ENCODE results near the gene NUMB. TPM values are rescaled to one million over a fixed set of nuclear protein-coding genes. Genes with fewer than 3 reads are reported as not detected.

NUMB gene
- total and polyA plus RNA-seq, 2 of the 13 experiments (the other 11 are each of a cell fraction or from before 2014, with no cell fraction given), result 20.3 to 71.1 TPM

- TF ChIP-seq ZNF589 (CRISPR knock-in tag; conservative IDR thresholded peaks at IDR 0.05) (no peak), MIER3 (CRISPR knock-in tag; IDR thresholded peaks at IDR 0.05; ENCODE audit: borderline replicate concordance) (0 out of 2 replicates have a peak, but pooled peaks have one; percentile 51), ZNF710 (CRISPR knock-in tag; IDR thresholded peaks at IDR 0.05; ENCODE audit: borderline replicate concordance) (no peak), MEF2D (CRISPR knock-in tag; IDR thresholded peaks at IDR 0.05) (no peak), ZNF605 (CRISPR knock-in tag; IDR thresholded peaks at IDR 0.05) (no peak), TBX3 (IDR thresholded peaks at IDR 0.05; ENCODE audit: borderline replicate concordance) (peak; percentile 67; the same call in 1 of the 2 replicates), ZNF652 (CRISPR knock-in tag; IDR thresholded peaks at IDR 0.05; ENCODE audit: borderline replicate concordance, low read depth) (no peak), ZNF296 (CRISPR knock-in tag; conservative IDR thresholded peaks at IDR 0.05) (no peak), ZGPAT (CRISPR knock-in tag; IDR thresholded peaks at IDR 0.05) (peak; percentile 67), ZNF724P (CRISPR knock-in tag; IDR thresholded peaks at IDR 0.05; ENCODE audit: borderline replicate concordance) (no peak), FLYWCH1 (CRISPR knock-in tag; IDR thresholded peaks at IDR 0.05) (no peak), ZNF232 (CRISPR knock-in tag; IDR thresholded peaks at IDR 0.05; ENCODE audit: borderline replicate concordance) (0 out of 2 replicates have a peak, but pooled peaks have one; percentile 16)
- TF ChIP-seq, protein P1, sequence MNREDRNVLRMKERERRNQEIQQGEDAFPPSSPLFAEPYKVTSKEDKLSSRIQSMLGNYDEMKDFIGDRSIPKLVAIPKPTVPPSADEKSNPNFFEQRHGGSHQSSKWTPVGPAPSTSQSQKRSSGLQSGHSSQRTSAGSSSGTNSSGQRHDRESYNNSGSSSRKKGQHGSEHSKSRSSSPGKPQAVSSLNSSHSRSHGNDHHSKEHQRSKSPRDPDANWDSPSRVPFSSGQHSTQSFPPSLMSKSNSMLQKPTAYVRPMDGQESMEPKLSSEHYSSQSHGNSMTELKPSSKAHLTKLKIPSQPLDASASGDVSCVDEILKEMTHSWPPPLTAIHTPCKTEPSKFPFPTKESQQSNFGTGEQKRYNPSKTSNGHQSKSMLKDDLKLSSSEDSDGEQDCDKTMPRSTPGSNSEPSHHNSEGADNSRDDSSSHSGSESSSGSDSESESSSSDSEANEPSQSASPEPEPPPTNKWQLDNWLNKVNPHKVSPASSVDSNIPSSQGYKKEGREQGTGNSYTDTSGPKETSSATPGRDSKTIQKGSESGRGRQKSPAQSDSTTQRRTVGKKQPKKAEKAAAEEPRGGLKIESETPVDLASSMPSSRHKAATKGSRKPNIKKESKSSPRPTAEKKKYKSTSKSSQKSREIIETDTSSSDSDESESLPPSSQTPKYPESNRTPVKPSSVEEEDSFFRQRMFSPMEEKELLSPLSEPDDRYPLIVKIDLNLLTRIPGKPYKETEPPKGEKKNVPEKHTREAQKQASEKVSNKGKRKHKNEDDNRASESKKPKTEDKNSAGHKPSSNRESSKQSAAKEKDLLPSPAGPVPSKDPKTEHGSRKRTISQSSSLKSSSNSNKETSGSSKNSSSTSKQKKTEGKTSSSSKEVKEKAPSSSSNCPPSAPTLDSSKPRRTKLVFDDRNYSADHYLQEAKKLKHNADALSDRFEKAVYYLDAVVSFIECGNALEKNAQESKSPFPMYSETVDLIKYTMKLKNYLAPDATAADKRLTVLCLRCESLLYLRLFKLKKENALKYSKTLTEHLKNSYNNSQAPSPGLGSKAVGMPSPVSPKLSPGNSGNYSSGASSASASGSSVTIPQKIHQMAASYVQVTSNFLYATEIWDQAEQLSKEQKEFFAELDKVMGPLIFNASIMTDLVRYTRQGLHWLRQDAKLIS (CRISPR knock-in tag; IDR thresholded peaks at IDR 0.05), result no peak
- TF ChIP-seq, protein P2, sequence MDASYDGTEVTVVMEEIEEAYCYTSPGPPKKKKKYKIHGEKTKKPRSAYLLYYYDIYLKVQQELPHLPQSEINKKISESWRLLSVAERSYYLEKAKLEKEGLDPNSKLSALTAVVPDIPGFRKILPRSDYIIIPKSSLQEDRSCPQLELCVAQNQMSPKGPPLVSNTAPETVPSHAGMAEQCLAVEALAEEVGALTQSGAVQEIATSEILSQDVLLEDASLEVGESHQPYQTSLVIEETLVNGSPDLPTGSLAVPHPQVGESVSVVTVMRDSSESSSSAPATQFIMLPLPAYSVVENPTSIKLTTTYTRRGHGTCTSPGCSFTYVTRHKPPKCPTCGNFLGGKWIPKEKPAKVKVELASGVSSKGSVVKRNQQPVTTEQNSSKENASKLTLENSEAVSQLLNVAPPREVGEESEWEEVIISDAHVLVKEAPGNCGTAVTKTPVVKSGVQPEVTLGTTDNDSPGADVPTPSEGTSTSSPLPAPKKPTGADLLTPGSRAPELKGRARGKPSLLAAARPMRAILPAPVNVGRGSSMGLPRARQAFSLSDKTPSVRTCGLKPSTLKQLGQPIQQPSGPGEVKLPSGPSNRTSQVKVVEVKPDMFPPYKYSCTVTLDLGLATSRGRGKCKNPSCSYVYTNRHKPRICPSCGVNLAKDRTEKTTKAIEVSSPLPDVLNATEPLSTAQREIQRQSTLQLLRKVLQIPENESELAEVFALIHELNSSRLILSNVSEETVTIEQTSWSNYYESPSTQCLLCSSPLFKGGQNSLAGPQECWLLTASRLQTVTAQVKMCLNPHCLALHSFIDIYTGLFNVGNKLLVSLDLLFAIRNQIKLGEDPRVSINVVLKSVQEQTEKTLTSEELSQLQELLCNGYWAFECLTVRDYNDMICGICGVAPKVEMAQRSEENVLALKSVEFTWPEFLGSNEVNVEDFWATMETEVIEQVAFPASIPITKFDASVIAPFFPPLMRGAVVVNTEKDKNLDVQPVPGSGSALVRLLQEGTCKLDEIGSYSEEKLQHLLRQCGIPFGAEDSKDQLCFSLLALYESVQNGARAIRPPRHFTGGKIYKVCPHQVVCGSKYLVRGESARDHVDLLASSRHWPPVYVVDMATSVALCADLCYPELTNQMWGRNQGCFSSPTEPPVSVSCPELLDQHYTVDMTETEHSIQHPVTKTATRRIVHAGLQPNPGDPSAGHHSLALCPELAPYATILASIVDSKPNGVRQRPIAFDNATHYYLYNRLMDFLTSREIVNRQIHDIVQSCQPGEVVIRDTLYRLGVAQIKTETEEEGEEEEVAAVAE (CRISPR knock-in tag; IDR thresholded peaks at IDR 0.05; ENCODE audit: borderline replicate concordance), result no peak
Observed at GRCh38 chr14:73428353-73428824, 30.0 kb downstream of the NUMB start (continued).
